ENCODE results near the gene CNOT3.

DNA sequence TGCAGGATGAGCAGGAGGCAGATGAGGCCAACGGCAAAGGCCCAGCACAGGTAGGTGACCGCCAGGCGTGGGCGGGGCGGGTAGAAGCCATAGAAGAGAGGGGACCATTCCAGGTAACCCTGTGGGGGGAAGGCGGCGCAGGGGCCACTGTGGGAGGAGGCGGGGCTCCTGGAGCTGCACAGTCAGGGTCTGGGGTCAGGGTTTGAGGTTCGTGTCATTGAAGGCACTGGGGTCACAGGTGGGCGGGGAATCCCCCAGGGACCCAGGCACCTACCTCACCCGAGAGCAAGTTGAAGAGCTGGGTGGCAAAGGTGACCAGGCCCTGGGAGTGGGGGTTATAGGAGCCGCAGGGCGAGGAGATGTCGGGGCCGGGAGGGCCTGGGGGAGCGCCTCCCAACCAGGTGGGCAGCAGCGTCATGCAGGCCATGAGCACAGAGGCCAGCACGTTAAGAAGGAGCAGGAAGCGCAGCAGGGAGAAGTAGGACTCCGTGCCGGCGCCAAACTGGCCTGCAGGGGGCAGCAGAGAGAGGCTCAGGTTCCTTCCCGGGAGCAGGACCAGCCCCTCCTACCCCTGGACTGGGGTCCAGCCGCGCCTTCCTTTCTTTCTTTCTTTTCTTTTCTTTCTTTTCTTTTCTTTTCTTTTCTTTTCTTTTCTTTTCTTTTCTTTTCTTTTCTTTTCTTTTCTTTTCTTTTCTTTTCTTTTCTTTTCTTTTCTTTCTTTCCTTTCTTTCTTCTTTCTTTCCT lies 30.8 kb downstream of the CNOT3 start:
- TF ChIP-seq CTCF (IDR thresholded peaks at IDR 0.05 in 4 of 5, conservative IDR thresholded peaks at IDR 0.05 in 1 of 5) (peak; percentile 69 to 88 (median 86)), POLR2A (IDR thresholded peaks at IDR 0.05) (no peak)
